ENCODE measurements around the gene WDR6.

The WDR6 gene

DNA sequence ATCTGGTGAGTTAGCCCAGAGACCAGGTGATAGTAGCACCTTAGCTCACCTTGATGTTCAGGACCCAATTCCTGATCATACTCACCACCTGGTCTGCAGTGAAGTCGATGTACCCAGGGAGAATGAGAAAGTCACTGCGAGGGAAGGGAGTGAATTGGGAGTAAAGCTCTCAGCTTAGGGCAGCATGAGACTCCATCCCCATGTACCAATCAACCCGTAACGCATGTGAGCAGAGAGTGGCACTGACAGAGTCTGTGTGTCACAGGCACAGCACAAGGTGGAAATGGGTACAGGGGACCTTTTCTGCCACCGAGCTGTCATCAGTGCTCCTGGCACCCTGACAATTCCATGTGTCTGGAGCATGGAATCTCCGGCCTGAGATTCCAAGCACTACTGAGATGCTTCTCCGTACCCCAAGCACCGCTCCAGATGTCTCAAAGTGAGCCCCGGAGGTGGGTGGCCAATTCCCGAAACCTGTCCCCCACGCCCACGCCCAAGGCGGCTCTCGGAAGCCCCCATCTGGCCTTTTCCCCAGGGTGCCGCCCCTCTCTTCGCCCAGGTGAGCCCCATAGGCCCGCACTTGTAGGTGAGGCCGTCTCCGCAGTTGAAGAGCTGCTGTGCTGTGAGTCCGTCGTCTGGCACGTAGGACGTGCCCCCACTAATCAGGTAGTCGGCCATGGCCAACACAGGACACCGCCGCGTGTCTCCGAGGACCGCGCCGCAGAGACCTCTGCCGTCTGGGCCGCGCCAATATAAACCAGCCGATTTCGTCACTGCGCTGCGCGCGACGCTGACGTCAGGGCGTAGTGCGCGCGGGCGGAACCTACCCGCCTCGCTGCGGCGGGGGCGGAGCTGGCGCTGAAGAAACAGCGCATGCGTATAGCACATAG, 21.7 kb downstream of the WDR6 start, which contains the start of gene IMPDH2:
Gene IMPDH2 (minus strand): TSS at position 726 of the 890 bp plus-strand sequence. CDS start 48 bp downstream, at position 678.
- peak; percentile 90 for DNase-seq (ENCODE audit: low read depth in 2 of 3, low spot score in 1 of 3)

DNA sequence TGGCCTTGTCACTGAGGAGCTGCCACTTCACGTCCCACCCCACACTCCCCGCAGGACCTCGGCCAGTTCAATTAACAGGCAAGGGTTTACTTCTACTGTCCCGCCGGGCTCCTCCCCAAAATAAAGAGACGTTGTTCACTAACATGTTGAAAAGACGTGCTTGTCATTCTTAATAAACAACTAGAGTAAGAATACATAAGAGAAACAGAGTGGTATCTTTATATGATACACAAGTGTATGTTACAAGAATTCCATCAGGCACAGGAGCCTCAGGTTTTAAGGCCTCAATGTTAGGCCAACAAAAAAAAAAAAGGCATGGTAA, 22.3 kb downstream of the WDR6 start:
- DNase-seq (ENCODE audit: low read depth in 2 of 3, low spot score in 1 of 3), result no peak

DNA sequence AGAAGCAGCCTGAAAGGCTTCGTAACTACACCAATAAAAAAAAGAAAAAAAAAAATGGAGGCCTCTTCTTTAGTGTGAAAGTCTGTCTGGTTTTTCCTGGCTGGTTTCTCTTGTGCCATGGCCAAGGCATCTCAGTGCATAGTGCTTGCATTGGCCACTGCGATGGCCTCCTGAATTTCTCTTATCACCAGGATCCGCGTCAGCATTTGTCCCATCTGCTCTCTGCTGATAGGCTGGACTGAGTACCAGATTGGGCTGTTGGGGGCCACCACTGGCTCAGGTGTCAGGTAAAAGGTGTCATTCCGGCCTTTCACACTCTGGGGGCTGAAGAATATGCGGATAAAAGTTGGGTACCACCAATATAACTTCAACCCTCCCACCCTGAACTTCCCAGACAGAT, 23.1 kb downstream of the WDR6 start:
- no peak for DNase-seq (ENCODE audit: low read depth in 2 of 3, low spot score in 1 of 3)

DNA sequence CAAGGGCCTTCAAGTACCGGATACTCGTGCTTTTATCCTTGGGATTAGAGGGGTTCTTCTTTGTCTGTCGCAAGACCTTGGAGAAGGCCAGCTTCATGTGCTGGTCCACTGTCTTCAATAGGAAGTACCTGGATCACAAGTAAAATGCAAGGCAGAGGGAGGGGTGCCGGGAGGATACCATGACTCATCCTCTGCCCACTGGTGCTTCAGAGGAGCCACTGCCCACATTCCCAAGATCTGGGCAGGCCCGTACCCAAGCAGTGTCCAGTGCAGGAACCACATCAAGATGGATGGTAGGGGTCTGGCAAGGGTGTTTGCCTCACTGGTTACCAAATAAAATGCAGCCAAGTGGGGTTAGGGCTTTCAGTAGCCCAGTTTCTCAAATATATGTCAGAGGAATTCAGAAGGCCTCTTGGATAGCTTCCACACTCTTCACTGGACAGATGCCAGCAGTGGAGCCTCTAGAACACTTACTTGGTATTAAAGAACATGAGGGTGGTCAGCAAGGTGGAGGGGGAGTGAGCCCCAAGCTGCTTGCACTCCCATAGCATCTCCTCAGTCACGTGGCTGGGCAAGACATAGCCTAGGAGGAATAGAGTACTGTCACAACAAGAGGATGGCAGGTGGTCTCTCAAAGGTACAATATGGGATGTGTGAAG, 25.6 kb downstream of the WDR6 start:
- DNase-seq (ENCODE audit: low read depth in 2 of 3, low spot score in 1 of 3), result no peak

DNA sequence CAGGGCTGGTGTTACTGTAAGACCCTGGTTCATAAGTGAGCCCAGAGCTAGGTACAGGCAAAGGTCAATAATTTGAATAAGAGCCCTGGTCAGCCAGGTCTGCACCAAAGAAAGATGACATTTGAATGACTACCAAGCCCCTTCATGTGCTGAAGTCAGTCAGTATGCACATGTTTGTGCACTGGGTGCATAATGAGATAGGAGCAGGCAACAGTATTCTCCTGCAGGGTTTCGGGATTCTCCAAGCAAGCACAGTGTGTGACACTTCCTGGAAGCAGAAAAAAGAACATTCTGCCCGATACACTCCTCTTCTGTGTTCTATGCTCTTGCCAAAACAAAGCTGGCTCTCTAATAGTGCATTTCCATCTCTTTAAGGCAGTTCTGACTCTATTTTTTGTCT, 27.5 kb downstream of the WDR6 start:
- DNase-seq (ENCODE audit: low read depth in 2 of 3, low spot score in 1 of 3), result no peak

DNA sequence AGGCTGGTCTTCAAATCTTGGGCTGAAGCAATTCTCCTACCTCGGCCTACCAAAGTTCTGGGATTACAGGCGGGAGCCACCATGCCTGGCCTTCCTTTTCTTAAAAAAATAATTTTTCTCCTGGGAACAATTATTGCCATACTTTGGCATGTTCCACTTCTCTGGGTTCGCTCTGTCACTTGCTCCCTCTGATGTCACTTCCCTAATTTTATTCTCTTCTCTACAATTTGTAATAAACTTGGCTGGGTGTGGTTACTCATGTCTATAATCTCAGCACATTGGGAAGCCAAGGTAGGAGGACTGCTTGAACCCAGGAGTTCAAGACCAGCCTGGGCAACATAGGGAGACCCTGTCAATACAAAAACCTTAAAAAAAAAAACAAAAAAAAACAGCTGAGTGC, 28.1 kb downstream of the WDR6 start:
- no peak for DNase-seq (ENCODE audit: low read depth in 2 of 3, low spot score in 1 of 3)

DNA sequence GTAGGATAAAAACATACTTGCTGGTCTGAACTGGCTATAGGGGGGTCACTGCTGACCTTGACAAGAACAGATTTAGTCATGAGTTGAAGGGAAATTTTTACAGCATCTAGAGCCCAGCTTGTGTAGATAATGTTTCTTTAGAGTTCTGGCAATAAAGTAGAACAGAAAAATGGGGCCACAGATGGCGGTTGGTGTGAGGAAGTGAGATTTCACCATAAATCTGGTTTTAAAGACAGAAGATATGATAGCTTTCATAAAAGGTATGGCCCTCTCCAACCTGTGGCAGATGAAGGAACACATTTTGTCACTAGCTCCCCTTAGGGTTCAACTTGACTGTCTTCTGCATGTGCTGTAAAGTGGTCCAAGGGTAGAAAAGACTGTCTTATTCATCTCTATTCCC, 46.4 kb downstream of the WDR6 start:
- no peak for DNase-seq (ENCODE audit: low read depth in 2 of 3, low spot score in 1 of 3)

DNA sequence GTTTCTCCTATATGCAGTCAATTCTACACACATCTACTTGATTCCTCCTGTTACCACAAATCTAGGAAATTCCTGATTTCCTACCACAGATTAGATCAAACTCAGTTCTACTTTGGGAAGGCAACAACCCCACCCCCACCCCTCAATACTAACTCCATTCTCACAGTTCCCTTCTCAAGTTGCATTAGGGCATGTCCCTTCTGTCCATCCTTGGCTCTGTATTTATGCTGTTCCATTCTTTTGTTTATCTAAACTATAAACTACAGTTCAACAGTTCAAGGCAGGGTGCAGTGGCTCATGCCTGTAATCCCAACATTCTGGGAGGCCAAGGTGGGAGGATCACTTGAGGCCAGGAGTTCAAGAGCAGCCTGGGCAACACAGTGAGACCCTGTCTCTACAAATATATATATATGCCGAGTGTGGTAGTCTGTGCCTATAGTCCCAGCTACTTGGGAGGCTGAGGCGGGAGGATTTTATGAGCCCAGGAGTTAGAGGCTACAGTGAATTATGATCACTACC, 47.2 kb downstream of the WDR6 start:
- DNase-seq (ENCODE audit: low read depth in 2 of 3, low spot score in 1 of 3), result no peak

DNA sequence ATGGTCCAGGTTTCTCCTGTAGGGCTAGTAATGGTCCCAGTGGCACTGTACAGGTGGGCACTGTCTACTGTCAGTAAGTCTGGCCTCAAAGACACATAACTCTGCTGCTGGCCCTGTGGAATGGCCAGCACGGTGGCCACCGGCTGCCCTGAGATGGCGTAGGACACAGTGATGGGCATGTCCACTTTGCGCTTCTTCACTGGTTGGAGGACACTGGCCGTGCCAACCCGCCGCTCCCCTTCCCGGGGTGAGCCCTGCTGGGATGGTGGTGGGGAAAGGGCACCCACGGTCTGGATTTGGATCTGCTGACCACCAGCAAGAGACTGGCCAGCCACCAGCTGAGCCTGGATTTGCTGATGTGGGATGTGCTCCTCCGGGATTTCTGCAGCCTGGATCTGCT, 50.1 kb downstream of the WDR6 start:
- no peak for DNase-seq (ENCODE audit: low read depth in 2 of 3, low spot score in 1 of 3)

DNA sequence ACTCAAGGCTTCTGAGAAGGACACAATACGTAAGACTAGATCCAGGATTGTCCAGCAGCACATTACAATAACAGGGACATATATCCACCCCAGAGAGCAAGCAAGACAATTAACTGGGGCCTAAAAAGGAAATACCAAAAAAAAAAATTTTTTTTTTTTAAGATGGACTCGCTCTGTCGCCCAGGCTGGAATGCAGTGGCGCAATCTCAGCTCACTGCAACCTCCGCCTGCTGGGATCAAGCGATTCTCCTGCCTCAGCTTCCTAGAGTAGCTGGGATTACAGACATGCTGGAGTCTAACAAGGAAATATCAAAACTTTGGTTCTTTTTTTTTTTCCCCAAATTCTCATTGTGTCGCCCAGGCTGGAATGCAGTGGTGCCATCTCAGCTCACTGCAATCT, 50.8 kb downstream of the WDR6 start:
- DNase-seq (ENCODE audit: low read depth in 2 of 3, low spot score in 1 of 3), result no peak

All from stimulated activated CD4-positive, alpha-beta T cell treated with anti-CD3 and anti-CD28 coated beads, Interleukin-12 subunit alpha, Interleukin-12 subunit beta, amount 100 ng/mL, for 48 hours (primary cell).